GM12864 (cell line): ENCODE data around the gene MKS1.

Experiments used
- DNase-seq: peaks from one replicate; pipeline ENCODE4 v3.0.0-alpha.2; 2011; ENCODE audit warnings: low read depth
- H3K4me3 ChIP-seq: 2 replicates; pipeline ENCODE4 v1.5.1; 2011; ENCODE audit warnings: mild to moderate bottlenecking, low read depth, low read length, control low read depth
- TF ChIP-seq, protein P1 (sequence below): IDR thresholded peaks from 2 replicates; pipeline ENCODE4 v1.5.1; 2011; ENCODE audit warnings: low read depth, mild to moderate bottlenecking, moderate library complexity, low read length, control low read depth, inconsistent platforms; ENCODE audit errors: missing control alignments

Gene MKS1

DNA sequence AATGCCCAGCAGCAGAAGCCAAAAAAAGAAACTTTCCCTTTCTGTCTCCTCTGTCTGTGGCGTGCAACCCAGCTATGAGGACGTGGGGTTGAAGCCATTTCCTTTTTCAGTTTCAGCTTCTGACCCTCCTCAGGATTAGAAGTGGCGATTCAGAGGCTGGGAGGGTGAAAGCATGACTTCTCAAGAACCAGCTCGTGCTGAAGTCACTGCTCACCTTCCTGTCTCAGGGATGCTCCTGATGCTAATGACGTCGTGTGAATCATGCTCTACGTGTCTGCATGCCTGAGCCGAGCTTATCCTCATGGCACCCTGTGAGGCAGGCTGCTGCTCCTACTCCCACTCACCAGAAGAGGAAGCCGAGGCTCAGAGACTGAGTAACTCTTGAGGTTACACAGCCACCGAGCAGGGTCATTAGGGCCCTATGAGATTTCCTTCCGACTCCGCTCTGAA lies 13.7 kb upstream of the MKS1 start:
- peak; percentile 57 for DNase-seq
- no peak overlapping the region; the same call in 1 of the 2 replicates for H3K4me3 ChIP-seq
- TF ChIP-seq, protein P1, sequence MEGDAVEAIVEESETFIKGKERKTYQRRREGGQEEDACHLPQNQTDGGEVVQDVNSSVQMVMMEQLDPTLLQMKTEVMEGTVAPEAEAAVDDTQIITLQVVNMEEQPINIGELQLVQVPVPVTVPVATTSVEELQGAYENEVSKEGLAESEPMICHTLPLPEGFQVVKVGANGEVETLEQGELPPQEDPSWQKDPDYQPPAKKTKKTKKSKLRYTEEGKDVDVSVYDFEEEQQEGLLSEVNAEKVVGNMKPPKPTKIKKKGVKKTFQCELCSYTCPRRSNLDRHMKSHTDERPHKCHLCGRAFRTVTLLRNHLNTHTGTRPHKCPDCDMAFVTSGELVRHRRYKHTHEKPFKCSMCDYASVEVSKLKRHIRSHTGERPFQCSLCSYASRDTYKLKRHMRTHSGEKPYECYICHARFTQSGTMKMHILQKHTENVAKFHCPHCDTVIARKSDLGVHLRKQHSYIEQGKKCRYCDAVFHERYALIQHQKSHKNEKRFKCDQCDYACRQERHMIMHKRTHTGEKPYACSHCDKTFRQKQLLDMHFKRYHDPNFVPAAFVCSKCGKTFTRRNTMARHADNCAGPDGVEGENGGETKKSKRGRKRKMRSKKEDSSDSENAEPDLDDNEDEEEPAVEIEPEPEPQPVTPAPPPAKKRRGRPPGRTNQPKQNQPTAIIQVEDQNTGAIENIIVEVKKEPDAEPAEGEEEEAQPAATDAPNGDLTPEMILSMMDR = peak; percentile 15

DNA sequence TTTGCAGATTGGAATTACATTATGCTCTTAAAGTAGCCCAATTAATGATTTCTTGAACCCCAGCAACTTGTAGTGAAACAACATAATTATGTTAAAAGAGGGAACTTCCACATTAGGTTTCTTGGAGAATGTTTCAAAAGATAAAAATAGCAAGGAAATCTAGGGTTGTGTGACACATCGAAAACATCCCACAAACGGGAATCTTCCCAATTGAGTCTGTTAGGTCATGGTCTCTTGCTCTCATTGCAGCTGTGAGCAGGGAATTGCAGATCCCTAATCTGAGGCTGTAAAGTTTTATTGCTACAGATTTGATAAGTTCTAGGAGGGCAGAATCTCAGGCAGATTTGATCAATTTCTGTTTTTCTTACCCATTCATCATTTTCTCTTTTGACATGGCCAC lies 12.6 kb upstream of the MKS1 start:
- DNase-seq = no peak
- no peak overlapping the region for H3K4me3 ChIP-seq
- TF ChIP-seq, protein P1 = no peak

DNA sequence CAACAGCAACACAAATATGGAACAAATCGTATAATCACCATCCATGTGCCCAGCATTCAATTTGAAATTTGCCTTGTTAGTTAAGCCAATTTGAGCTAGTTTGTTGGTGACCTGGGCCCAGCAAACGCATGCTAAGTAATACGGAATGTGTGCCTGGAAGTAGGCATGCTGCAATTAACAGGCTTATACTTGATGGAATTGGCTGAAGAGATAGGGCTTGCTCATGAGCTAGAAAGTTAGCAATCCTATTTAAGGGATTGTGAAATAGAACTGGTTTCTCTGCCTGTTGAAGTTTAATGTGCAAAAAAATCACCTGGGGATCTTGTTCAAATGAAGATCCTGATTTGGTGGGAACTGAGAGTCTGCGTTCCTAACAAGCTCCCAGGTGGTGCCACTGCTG lies 10.8 kb upstream of the MKS1 start:
- DNase-seq = no peak
- no peak overlapping the region for H3K4me3 ChIP-seq
- TF ChIP-seq, protein P1 = no peak

DNA sequence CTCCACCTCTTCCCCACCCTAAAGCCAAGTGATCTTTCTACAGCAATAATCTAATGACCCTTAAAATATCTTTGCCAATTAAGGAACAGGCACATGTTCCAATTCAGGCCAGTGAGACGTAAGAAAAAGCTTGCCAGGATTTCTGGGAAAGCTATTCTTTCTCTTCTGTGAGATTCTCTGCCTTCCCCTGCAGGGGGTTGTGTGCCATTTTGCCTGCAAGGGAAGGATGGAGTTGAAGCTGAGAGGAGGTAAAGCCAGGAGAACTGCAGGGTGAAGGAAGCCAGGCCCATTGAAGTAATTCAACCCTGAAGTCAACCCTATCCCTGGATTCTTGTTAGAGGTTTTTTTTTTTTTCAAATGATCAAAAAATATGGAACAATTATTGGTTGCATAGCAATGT lies 10.3 kb upstream of the MKS1 start:
- DNase-seq = no peak
- TF ChIP-seq, protein P1 = no peak
- H3K4me3 ChIP-seq = no peak overlapping the region

DNA sequence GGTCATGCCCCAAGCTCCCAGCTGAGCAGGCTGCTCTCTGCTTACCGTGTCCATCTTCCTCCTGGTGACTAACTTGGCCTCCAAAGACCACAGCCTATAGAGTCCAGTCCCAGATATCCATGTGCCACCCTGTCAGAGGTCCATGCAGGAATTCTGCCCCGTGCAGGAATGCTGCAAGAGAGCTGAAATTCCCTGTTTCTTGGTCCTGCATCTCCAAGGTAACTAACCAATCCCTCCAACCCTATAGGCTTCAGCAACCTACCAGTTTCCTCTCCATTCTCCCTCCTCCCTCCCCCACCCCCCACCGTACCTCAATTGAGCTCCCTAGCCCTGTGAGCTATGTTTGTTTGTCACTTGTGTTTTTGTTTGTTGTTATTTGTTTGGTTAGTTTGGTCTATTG lies 9.6 kb upstream of the MKS1 start:
- H3K4me3 ChIP-seq = no peak overlapping the region
- no peak for DNase-seq
- TF ChIP-seq, protein P1 = no peak

DNA sequence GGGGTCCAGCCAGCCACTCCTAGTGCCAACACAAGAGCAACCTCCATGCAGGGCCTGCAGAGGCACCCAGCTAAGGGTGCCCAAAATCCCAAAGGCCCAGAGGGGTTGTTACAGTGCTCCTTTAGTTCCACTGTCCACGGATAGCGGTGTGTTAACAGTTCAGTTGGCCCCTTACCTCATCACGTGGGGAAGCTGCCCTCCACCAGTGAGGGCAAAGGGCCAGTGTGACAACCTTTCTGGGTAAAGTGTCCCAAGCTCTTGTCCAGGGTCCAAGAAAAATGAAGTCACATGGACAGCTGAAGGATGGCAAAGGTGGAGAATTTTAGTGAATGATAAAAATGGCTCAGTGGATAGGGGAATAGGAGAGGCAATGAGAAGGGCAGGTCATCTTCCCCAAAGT lies 8.7 kb upstream of the MKS1 start:
- TF ChIP-seq, protein P1 = no peak
- no peak for DNase-seq
- H3K4me3 ChIP-seq = no peak overlapping the region

DNA sequence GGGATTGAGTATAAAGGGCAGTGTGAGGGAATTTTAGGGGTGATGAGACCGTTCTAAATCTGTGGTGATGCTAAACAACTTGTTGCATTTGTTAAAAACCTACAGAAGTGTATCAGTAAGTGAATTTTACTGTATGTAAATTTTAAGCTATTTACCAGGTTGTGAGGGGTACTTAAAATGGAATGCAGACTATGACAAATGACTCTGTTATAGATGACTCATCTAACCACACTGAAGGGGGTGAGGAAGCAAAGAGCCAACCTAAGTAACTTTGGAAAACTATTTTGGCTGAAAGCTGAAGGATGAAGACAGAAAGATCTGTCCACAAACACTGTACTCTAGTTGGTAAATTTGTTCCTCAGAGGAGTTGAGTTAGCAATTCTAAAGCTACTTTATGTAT lies 5.3 kb upstream of the MKS1 start:
- TF ChIP-seq, protein P1 = no peak
- no peak overlapping the region for H3K4me3 ChIP-seq
- no peak for DNase-seq
